ENCODE measurements around the gene TAS1R1. TPM values are rescaled to one million over a fixed set of nuclear protein-coding genes. Genes with fewer than 3 reads are reported as not detected.

TAS1R1 gene
- total RNA-seq, 3 donors from 2014 or later = 0.16 TPM; not detected in 2

DNA sequence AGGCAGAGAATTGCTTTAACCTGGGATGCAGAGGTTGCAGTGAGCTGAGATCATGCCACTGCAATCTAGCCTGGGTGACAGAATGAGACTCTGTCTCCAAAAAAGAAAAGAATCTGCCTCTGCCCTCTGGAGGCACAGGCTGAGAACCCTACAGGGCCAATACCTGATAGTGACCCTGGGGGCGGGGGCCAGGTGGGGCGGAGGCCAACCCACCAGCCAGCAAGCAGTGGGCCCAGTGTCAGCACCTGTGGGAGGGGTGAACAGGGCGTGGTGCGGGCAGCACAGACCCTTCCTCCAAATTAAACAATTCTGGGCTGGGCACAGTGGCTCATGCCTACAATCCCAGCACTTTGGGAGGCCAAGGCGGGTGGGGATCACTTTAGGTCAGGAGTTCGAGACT lies 44.6 kb upstream of the TAS1R1 start:
- H3K4me3 ChIP-seq = no peak overlapping the region
- intact Hi-C loops (cut with DNase I; ENCODE audit: low total_unique reads) = no loop called here
- peaks cover 3 to 6% of the 10 kb centered on the region in 2 donors for H3K4me1 ChIP-seq
- no peak overlapping the region for H3K27ac ChIP-seq
- no peaks in the 10 kb centered on the region for H3K9me3 ChIP-seq
- TF ChIP-seq, protein P1, sequence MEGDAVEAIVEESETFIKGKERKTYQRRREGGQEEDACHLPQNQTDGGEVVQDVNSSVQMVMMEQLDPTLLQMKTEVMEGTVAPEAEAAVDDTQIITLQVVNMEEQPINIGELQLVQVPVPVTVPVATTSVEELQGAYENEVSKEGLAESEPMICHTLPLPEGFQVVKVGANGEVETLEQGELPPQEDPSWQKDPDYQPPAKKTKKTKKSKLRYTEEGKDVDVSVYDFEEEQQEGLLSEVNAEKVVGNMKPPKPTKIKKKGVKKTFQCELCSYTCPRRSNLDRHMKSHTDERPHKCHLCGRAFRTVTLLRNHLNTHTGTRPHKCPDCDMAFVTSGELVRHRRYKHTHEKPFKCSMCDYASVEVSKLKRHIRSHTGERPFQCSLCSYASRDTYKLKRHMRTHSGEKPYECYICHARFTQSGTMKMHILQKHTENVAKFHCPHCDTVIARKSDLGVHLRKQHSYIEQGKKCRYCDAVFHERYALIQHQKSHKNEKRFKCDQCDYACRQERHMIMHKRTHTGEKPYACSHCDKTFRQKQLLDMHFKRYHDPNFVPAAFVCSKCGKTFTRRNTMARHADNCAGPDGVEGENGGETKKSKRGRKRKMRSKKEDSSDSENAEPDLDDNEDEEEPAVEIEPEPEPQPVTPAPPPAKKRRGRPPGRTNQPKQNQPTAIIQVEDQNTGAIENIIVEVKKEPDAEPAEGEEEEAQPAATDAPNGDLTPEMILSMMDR (IDR thresholded peaks at IDR 0.05) = no peak
- TF ChIP-seq POLR2AphosphoS5 (IDR thresholded peaks at IDR 0.05) (no peak), POLR2A (IDR thresholded peaks at IDR 0.05) (no peak)
- H3K36me3 ChIP-seq = no peaks in the 10 kb centered on the region
- no peak for DNase-seq (ENCODE audit: low spot score in 2 of 2)
- no peaks in the 10 kb centered on the region for H3K27me3 ChIP-seq

DNA sequence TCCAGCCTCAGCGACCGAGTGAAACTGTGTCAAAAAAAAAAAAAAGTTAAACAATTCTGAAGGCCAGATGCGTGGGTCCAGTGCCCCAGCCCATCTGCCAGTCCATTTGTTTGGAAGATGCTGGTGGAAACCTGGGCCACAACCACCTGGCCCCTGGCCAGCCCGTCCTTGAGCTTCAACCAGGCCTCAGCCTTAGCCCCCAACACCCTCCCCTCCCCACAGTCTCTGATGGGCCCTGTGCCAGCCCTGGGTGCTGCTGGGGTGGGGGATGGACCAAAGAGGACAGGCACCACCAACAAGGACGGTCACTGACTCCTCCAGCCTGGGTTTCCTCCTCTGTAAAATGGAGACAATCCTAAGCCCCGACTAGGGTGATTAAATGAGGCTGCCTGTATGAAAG lies 44.1 kb upstream of the TAS1R1 start:
- no peaks in the 10 kb centered on the region for H3K27me3 ChIP-seq
- no peak overlapping the region for H3K4me3 ChIP-seq
- H3K36me3 ChIP-seq = no peaks in the 10 kb centered on the region
- H3K4me1 ChIP-seq = peaks cover 3 to 6% of the 10 kb centered on the region in 2 donors
- no peaks in the 10 kb centered on the region for H3K9me3 ChIP-seq
- H3K27ac ChIP-seq = no peak overlapping the region
- TF ChIP-seq, protein P1 (IDR thresholded peaks at IDR 0.05) = no peak
- TF ChIP-seq POLR2A (IDR thresholded peaks at IDR 0.05) (no peak), POLR2AphosphoS5 (IDR thresholded peaks at IDR 0.05) (no peak)
- intact Hi-C loops (cut with DNase I; ENCODE audit: low total_unique reads) = no loop called here
- no peak for DNase-seq (ENCODE audit: low spot score in 2 of 2)

DNA sequence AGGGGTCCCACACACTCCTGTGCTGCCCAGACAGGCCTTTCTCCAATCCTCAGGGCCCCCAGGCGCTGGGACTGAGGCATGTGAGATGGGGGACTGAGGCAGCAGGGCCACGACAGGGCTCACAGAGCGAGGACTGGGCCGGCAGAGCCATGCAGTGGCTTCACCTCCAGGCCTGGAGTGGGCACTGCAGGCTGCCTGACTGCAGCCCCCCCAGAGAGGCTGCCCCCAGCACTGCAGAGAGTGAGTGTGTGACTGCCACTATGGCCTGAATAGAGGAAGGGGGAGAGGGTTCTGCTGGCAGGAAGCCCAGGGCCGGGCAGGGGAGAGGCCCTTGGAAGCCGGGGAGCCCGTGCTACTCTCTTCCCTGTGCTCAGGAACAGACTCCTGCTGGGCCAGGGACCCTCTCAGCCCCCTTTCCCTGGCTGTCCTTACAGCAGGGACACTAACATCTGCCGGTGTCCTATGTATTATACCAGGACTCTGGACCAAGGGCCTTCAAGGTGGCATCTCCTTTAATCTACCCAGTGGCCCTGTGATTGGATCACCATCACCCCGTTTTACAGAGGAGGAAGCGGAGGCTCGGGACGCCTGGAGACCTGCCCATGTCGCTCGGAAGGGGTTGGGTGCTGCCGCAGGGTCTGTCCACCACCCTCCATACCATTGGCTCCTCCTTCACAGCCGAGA lies 43.4 kb upstream of the TAS1R1 start:
- no peak overlapping the region for H3K27ac ChIP-seq
- TF ChIP-seq POLR2A (IDR thresholded peaks at IDR 0.05) (no peak), POLR2AphosphoS5 (IDR thresholded peaks at IDR 0.05) (no peak)
- TF ChIP-seq, protein P1 (IDR thresholded peaks at IDR 0.05) = no peak
- DNase-seq (ENCODE audit: low spot score in 2 of 2) = no peak
- H3K36me3 ChIP-seq = no peaks in the 10 kb centered on the region
- H3K27me3 ChIP-seq = no peaks in the 10 kb centered on the region
- intact Hi-C loops (cut with DNase I; ENCODE audit: low total_unique reads) = no loop called here
- no peak overlapping the region for H3K4me3 ChIP-seq
- peaks cover 3 to 6% of the 10 kb centered on the region in 2 donors for H3K4me1 ChIP-seq
- H3K9me3 ChIP-seq = no peaks in the 10 kb centered on the region

DNA sequence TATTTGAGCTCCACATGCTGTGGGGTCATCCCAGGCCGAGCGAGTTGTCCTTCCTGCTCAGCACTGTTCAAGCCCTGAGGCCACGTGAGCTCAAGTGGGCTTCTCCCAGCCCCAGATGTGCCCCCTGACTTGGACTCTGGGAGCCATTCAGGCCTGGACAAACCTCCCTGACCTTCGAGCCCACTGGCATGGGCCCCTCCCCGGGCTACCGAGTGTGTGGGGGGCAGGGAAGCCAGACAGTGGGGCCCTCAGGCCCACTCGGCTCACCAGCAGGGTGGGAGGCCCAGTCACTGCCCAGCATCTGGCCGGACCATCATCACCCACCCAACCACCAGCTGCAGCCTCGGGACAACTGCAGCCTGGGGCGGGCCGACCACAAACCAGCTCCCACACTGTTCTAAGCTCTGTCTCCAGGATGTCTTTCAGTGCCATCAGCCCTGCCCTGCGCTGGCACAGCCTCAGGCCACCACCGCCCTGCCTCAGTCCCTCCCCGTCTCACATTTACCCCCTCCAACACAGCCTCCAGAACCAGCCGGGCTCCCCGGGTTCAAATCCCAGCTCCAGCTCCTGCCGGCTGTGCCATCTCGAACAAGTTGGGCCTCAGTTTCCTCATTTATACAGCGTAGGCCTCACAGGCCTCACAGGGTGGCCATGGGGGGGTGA lies 42.7 kb upstream of the TAS1R1 start:
- Histone ChIP-seq H3K4me1 (peaks cover 0 to 6% of the 10 kb centered on the region in 2 donors), H3K36me3 (no peaks in the 10 kb centered on the region), H3K4me3 (no peak overlapping the region), H3K27ac (peak overlapping the region in 1 of 2 donors; percentile 64), H3K27me3 (no peaks in the 10 kb centered on the region), H3K9me3 (no peaks in the 10 kb centered on the region)
- no peak for DNase-seq (ENCODE audit: low spot score in 2 of 2)
- TF ChIP-seq, protein P1 (IDR thresholded peaks at IDR 0.05) = no peak
- TF ChIP-seq POLR2A (IDR thresholded peaks at IDR 0.05) = no peak
- TF ChIP-seq POLR2AphosphoS5 (IDR thresholded peaks at IDR 0.05) = no peak
- intact Hi-C loops (cut with DNase I; ENCODE audit: low total_unique reads) = no loop called here

DNA sequence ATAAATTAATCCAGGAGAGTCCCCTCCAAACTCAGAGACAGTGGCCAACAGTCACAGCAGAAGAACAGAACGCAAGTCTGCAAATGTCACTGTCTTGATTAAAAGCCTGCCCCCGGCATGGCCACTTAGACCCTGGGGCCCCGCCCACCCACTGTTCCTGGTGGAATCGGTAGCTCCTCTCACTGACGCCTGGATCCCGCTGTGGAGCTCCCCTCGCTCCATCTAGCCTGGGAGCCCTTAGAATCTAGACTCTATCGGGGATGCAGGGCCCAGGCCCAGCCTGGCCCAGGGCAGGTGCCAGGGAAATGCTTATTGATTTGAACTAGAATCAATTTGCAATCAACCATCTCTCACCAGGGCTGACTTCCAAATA lies 42.2 kb upstream of the TAS1R1 start:
- no peaks in the 10 kb centered on the region for H3K27me3 ChIP-seq
- intact Hi-C loops (cut with DNase I; ENCODE audit: low total_unique reads) = no loop called here
- no peak for DNase-seq (ENCODE audit: low spot score in 2 of 2)
- H3K4me3 ChIP-seq = no peak overlapping the region
- H3K36me3 ChIP-seq = no peaks in the 10 kb centered on the region
- no peaks in the 10 kb centered on the region for H3K9me3 ChIP-seq
- H3K4me1 ChIP-seq = peaks cover 0 to 6% of the 10 kb centered on the region in 2 donors
- TF ChIP-seq POLR2A (IDR thresholded peaks at IDR 0.05) (no peak), POLR2AphosphoS5 (IDR thresholded peaks at IDR 0.05) (no peak)
- TF ChIP-seq, protein P1 (IDR thresholded peaks at IDR 0.05) = no peak
- peak overlapping the region; percentile 64 for H3K27ac ChIP-seq

All from breast epithelium (tissue), 4 donors.